Hepatocyte (in vitro differentiated cells): ENCODE results near the gene GHR.

Experiments
- CTCF ChIP-seq: fragments of 200-600 bp; sonication (generic); IDR thresholded peaks from 2 replicates; pipeline ENCODE4 v1.5.1; 2016; ENCODE audit warnings: antibody characterized with exemption, mild to moderate bottlenecking; ENCODE audit not compliant: poor library complexity
- EZH2 ChIP-seq: fragments of 200-600 bp; sonication (generic); IDR thresholded peaks from 2 replicates; pipeline ENCODE4 v1.6.1; 2016; ENCODE audit warnings: antibody characterized with exemption, mild to moderate bottlenecking, borderline replicate concordance

- TF ChIP-seq CTCF (no peak), EZH2 (no peak)
Observed at GRCh38 chr5:42596817-42597216, 173.6 kb downstream of the GHR start.
